Body of pancreas (tissue), 4 donors: ENCODE data around the gene PAQR8. TPM values are rescaled to one million over a fixed set of nuclear protein-coding genes. Genes with fewer than 3 reads are reported as not detected.
"Not testable (repeated sequence)": the region's sequence is repeated elsewhere in the genome, so short reads cannot be mapped to it uniquely, and the experiment has no call there.

Experiments
- ATAC-seq: fragments of 150-250 bp; one replicate; pipeline ENCODE4 v1.9.1; 2016
- DNase-seq, 4 donors: peaks; one replicate each; pipeline ENCODE4 v3.0.0-alpha.2; 2019
- H3K27ac ChIP-seq, 4 donors: fragments of 200-600 bp; sonication (generic); 1 replicate in 3 of 4; 2 replicates in 1 of 4; pipeline versions ENCODE4 v1.5.1 to v1.6.1; 2016 to 2019; ENCODE audit warnings: mild to moderate bottlenecking in 1 of 4, mixed read lengths in 1 of 4, moderate library complexity in 1 of 4
- H3K27me3 ChIP-seq, 2 donors: fragments of 200-600 bp; sonication (generic); one replicate each; pipeline ENCODE4 v1.6.0; 2016; ENCODE audit warnings: mild to moderate bottlenecking in 1 of 2
- H3K36me3 ChIP-seq, 2 donors: fragments of 200-600 bp; sonication (generic); replicated peaks in 1 of 2; 2 replicates each; pipeline ENCODE4 v1.5.1; 2016; ENCODE audit warnings: low read depth in 2 of 2; ENCODE audit not compliant: insufficient read depth in 1 of 2
- H3K4me1 ChIP-seq: fragments of 200-600 bp; sonication (generic); one replicate; pipeline ENCODE4 v1.6.0; 2016
- H3K4me3 ChIP-seq, 2 donors: fragments of 200-600 bp; sonication (generic); 1 replicate in 1 of 2; 2 replicates in 1 of 2; pipeline ENCODE4 v1.5.1; 2016 to 2019
- H3K9me3 ChIP-seq, 3 donors: fragments of 200-600 bp; sonication (generic); 1 replicate in 2 of 3; 2 replicates in 1 of 3; pipeline ENCODE4 v1.5.1; 2016
- CTCF ChIP-seq, 7 experiments: fragments of 450-650 bp in 4 of 7; fragments of 200-600 bp in 3 of 7; sonication (generic) in 3 of 7; IDR thresholded peaks; one replicate each; pipeline ENCODE4 v1.5.1; 2016 to 2019; ENCODE audit warnings: antibody characterized with exemption in 7 of 7
- POLR2A ChIP-seq, 3 donors: fragments of 450-650 bp; IDR thresholded peaks; one replicate each; pipeline ENCODE4 v1.6.1; 2016; ENCODE audit warnings: antibody characterized with exemption in 3 of 3, mild to moderate bottlenecking in 2 of 3
- WGBS, 2 donors: methylation state at CpG; one replicate each; pipeline ENCODE4 v1.1.5; 2017; 5-methylcytosine and 5-hydroxymethylcytosine counted together
- intact Hi-C: fragments of 100-400 bp; cut with DNase I; formaldehyde crosslinking; loops from one replicate; pipeline ENCODE4 v1.15.1; 2023
- total RNA-seq, 2 donors: library from RNA; depleted of rRNA; stranded (reverse); fragments of >200 nt; gene quantifications; one replicate each; pipeline ENCODE4 v1.1.0, GENCODE V29; 2016

Gene PAQR8
- total RNA-seq, 2 donors from 2014 or later = 4.0 to 4.9 TPM

GRCh38 chr6:52426667-52427066 is 64.7 kb downstream of the PAQR8 start:
- ATAC-seq = peak; percentile 77
- no peak for DNase-seq
- Histone ChIP-seq H3K4me3 (no peak overlapping the region), H3K9me3 (no peaks in the 10 kb centered on the region), H3K27me3 (no peaks in the 10 kb centered on the region), H3K4me1 (peaks cover 9% of the 10 kb centered on the region), H3K27ac (peak overlapping the region; percentile 9 to 45 (median 20)), H3K36me3 (no peaks in the 10 kb centered on the region)
- intact Hi-C loops = no loop called here
- TF ChIP-seq CTCF (IDR thresholded peaks at IDR 0.05) = no peak
- no peak for TF ChIP-seq POLR2A (IDR thresholded peaks at IDR 0.05)

GRCh38 chr6:52433294-52433693 is 71.3 kb downstream of the PAQR8 start:
- H3K9me3 ChIP-seq, H3K27ac ChIP-seq, H3K36me3 ChIP-seq, ATAC-seq, H3K27me3 ChIP-seq, H3K4me1 ChIP-seq, intact Hi-C loops, DNase-seq, H3K4me3 ChIP-seq: not testable (repeated sequence)
- 73 to 82% methylated on average over 4 of the region's 4 CpGs for WGBS, 2 donors

- 23 to 72% methylated on average over 1 of the region's 1 CpG for WGBS, 2 donors
- H3K9me3 ChIP-seq = no peaks in the 10 kb centered on the region
Measured at GRCh38 chr6:52435345-52435744, 73.4 kb downstream of the PAQR8 start.

GRCh38 chr6:52438926-52439325 is 77.0 kb downstream of the PAQR8 start:
- H3K9me3 ChIP-seq = no peaks in the 10 kb centered on the region
- H3K27ac ChIP-seq = no peak overlapping the region
- TF ChIP-seq CTCF (IDR thresholded peaks at IDR 0.05) = no peak
- TF ChIP-seq POLR2A (IDR thresholded peaks at IDR 0.05) = no peak
- H3K36me3 ChIP-seq = no peaks in the 10 kb centered on the region
- H3K4me1 ChIP-seq = no peaks in the 10 kb centered on the region
- intact Hi-C loops = no loop called here
- 78 to 85% methylated on average over 2 of the region's 2 CpGs for WGBS, 2 donors
- DNase-seq = no peak
- no peak overlapping the region for H3K4me3 ChIP-seq
- H3K27me3 ChIP-seq = no peaks in the 10 kb centered on the region
- no peak for ATAC-seq

More at GRCh38 chr6:52435345-52435744, 73.4 kb downstream of the PAQR8 start:
- no peaks in the 10 kb centered on the region for H3K4me1 ChIP-seq
- no peak for TF ChIP-seq CTCF (IDR thresholded peaks at IDR 0.05)
- no peak for TF ChIP-seq POLR2A (IDR thresholded peaks at IDR 0.05)
- DNase-seq = no peak
- no peaks in the 10 kb centered on the region for H3K36me3 ChIP-seq
- H3K27me3 ChIP-seq = no peaks in the 10 kb centered on the region
- no peak overlapping the region for H3K4me3 ChIP-seq
- no peak for ATAC-seq
- no peak overlapping the region for H3K27ac ChIP-seq
- intact Hi-C loops = no loop called here

- TF ChIP-seq POLR2A (IDR thresholded peaks at IDR 0.05) = no peak
- no peak for TF ChIP-seq CTCF (IDR thresholded peaks at IDR 0.05)
- Histone ChIP-seq H3K4me3 (no peak overlapping the region), H3K4me1 (no peaks in the 10 kb centered on the region), H3K9me3 (no peaks in the 10 kb centered on the region), H3K36me3 (no peaks in the 10 kb centered on the region), H3K27ac (no peak overlapping the region), H3K27me3 (no peaks in the 10 kb centered on the region)
- 50 to 74% methylated on average over 2 of the region's 2 CpGs for WGBS, 2 donors
- no peak for ATAC-seq
- DNase-seq = no peak
- intact Hi-C loops = no loop called here
Measured at GRCh38 chr6:52454556-52454955, 92.6 kb downstream of the PAQR8 start.
